ENCODE measurements around the gene MALT1. TPM values are rescaled to one million over a fixed set of nuclear protein-coding genes. Genes with fewer than 3 reads are reported as not detected.
"Not testable (repeated sequence)": the region's sequence is repeated elsewhere in the genome, so short reads cannot be mapped to it uniquely, and the experiment has no call there.

The MALT1 gene
- total RNA-seq, 1 experiment from 2014 or later = 24.0 TPM

DNA sequence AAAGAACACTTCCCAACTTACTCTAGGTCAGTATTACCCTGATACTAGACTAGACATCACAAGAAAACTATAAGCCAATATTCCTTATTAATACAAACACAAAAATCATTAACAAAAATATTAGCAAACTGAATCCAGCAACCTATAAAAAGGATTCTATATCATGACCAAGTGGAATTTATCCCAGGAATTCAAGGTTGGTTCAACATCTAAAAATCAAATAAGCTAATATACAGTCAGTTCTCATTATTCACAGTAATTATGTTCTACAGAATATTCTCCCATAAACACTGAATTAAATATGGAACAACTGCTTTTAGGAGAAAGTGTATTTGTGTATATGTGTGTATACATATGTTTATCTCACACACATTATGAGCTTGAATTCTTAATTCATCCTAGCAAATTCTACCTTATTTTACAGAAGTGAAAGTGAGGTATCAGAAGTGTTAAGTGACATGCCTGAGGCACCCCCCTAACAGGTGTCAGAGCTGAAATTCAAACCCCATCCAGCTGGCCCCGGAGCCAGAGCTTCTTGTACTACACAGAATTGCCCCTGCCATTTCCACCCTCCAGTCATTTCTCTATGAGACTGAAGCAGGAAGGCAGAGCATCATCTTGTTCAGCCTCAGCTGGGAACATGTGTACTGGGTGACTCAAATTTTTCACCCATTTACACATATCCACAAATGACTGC lies 77.8 kb downstream of the MALT1 start:
- peaks cover 46% of the 10 kb centered on the region for H3K36me3 ChIP-seq
- H3K4me3 ChIP-seq = no peak overlapping the region
- H3K9me3 ChIP-seq (replicated peaks) = no peaks in the 10 kb centered on the region
- no peak for DNase-seq (ENCODE audit: low read depth in 1 of 2, low spot score in 2 of 2)
- H3K4me1 ChIP-seq (replicated peaks) = peaks cover 16% of the 10 kb centered on the region
- no peaks in the 10 kb centered on the region for H3K27me3 ChIP-seq (replicated peaks)
- H3K27ac ChIP-seq = no peak overlapping the region

DNA sequence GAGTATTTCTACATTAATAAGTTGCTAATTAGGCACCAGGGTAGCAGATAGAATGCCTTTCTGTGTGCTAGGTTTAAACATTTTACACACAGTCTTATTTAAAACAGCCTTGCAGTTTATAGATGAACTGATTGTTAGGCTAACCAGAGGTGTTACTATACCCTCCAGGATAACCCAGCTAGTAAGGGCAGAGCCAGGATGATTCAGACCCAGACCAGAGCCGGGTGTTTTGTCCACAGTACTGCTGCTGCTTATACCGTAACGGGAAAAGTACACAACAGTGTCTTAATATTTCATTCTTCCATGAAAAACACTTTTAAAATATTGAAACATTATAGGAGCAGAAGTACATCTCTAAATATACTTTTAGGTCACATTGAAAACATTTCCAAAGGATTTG lies 82.7 kb downstream of the MALT1 start:
- Histone ChIP-seq H3K36me3 (peaks cover 18% of the 10 kb centered on the region), H3K27ac (peak overlapping the region; percentile 46)

DNA sequence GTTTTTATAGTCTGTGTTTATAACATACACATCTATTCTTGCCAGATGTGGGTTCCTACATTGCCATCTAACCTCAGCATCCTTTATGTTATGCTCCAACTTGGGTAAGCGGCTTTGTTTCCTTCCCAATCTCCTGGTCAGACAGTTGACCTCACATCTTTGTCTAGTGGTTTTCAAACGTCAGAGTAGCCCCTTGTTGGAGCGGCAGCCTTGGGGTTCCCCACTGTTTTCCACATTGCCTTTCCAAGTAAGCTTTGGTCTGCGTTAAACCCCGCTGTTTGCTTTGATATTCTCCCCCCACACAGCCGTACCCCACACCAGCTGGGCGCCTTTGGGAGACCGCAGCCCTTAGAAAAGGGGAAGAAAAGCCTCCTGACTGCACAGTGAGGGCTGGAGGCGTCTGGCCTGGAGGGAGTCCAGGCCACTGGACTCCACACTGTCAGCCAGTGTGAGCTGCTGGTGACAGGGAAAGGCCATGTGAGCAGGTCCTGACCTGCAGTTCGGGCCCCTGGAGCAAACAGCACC lies 83.3 kb downstream of the MALT1 start:
- no peak overlapping the region for H3K27ac ChIP-seq
- no peaks in the 10 kb centered on the region for H3K9me3 ChIP-seq (replicated peaks)
- peaks cover 12% of the 10 kb centered on the region for H3K36me3 ChIP-seq
- no peak for DNase-seq (ENCODE audit: low read depth in 1 of 2, low spot score in 2 of 2)
- H3K4me3 ChIP-seq = no peak overlapping the region
- no peaks in the 10 kb centered on the region for H3K27me3 ChIP-seq (replicated peaks)
- peaks cover 25% of the 10 kb centered on the region for H3K4me1 ChIP-seq (replicated peaks)

More for the DNA sequence above, 82.7 kb downstream of the MALT1 start:
- no peaks in the 10 kb centered on the region for H3K9me3 ChIP-seq (replicated peaks)
- no peaks in the 10 kb centered on the region for H3K27me3 ChIP-seq (replicated peaks)
- DNase-seq (ENCODE audit: low read depth in 1 of 2, low spot score in 2 of 2) = peak in 1 of 2 experiments; percentile 42
- H3K4me3 ChIP-seq = no peak overlapping the region
- peaks cover 25% of the 10 kb centered on the region for H3K4me1 ChIP-seq (replicated peaks)

DNA sequence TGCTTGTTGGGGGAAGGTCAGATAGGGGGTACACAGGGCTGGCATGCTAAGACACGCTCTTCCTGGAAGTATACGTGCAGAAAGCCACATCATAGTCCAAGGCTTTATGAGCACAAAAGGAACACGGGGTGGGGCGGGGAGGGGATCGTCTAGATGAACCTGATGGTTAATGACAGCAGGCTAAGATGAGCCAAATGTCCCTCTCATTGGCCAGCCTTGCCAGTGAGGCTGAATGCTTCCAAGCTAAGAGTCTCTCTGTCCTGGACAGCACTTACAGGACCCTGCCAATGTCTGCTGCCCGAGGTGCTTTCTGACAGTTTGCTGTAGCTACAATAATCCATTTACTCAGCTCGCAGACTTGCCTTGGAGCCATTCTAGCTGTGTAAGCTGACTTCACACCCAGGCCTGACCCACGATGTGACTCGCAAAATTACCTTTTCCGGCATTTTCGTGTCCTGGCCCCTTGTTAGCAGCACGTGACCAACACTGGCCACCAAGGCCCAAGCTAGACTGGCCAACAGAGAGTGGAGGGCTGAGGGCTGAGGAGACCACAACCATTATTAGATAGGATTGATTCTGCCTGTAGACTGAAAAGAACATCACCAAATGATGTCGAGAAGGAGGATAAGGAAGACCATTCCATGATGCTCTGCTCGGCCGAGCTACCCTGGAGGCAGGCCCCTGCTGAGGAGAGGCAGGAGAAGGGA lies 84.2 kb downstream of the MALT1 start:
- peaks cover 27% of the 10 kb centered on the region for H3K4me1 ChIP-seq (replicated peaks)
- DNase-seq (ENCODE audit: low read depth in 1 of 2, low spot score in 2 of 2) = no peak
- no peaks in the 10 kb centered on the region for H3K27me3 ChIP-seq (replicated peaks)
- H3K27ac ChIP-seq = no peak overlapping the region
- no peak overlapping the region for H3K4me3 ChIP-seq
- peaks cover 3% of the 10 kb centered on the region for H3K36me3 ChIP-seq
- no peaks in the 10 kb centered on the region for H3K9me3 ChIP-seq (replicated peaks)

DNA sequence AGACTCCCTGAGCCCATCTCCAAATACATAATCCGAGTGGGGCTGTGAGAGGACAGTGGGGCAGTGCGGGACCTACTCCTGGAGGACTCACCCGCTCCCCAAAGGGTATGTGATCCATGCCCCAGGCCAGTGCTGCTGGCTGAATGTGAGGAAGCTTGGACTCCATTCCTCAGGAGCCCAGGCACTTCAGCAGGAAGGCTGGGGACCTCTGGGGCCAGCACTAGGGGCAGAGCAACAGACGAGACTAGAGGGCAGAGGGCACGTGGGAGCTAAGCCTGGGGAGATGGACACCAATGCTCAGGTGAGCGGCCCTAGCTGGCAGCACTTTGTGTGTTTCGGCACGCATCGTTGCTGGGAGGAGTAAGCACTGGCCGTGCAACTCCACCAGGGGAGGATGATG lies 84.9 kb downstream of the MALT1 start:
- no peaks in the 10 kb centered on the region for H3K9me3 ChIP-seq (replicated peaks)
- H3K4me1 ChIP-seq (replicated peaks) = peaks cover 34% of the 10 kb centered on the region
- no peak overlapping the region for H3K4me3 ChIP-seq
- H3K27me3 ChIP-seq (replicated peaks) = no peaks in the 10 kb centered on the region
- no peak overlapping the region for H3K27ac ChIP-seq
- H3K36me3 ChIP-seq = no peaks in the 10 kb centered on the region
- no peak for DNase-seq (ENCODE audit: low read depth in 1 of 2, low spot score in 2 of 2)

DNA sequence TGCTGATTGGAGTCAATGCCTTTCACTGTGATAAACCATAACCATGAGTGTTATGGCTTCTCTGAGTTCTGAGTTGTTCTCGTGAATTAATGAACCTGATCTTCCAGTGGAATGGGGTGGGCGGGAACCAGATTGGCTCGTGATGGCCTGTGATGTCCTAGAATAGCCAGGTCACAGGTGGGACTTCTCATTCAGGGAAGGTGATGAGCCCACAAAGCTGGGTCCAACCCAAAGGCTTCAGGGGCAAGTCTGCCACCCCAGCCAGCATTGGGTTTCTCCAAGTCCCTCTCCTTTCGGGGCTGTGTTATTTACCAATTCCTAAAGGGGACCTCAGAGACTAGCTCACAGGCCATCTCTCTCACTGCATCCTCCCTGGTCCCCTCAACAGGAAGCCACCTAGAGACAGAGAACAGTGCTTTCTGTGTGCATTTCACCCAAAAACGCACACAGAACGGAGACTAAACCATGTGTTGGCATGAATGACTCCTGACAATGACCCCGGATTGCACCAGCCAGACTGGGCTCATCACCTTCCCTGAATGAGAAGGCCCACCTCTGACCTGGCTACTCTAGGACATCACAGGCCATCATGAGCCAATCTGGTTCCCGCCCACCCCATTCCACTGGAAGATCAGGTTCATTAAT lies 85.5 kb downstream of the MALT1 start:
- Histone ChIP-seq H3K36me3 (no peaks in the 10 kb centered on the region), H3K9me3 (replicated peaks) (no peaks in the 10 kb centered on the region), H3K27ac (no peak overlapping the region), H3K4me1 (replicated peaks) (peaks cover 40% of the 10 kb centered on the region), H3K27me3 (replicated peaks) (no peaks in the 10 kb centered on the region), H3K4me3 (no peak overlapping the region)
- no peak for DNase-seq (ENCODE audit: low read depth in 1 of 2, low spot score in 2 of 2)

DNA sequence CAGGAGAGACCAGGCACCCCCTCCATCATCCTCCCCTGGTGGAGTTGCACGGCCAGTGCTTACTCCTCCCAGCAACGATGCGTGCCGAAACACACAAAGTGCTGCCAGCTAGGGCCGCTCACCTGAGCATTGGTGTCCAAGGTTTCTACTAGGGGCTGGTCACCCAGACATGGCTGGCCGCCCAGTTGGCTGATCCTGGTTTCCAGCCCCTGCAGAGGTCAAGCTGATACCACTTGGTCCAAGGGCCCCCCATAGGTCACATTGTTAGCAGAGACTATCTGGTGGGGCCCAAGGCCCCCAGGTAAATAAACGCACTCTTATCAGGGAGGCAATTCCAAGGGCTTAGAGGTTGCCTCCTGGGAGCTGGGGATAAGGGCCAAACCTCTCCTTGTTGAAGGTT lies 86.1 kb downstream of the MALT1 start:
- H3K36me3 ChIP-seq = not testable (repeated sequence)

DNA sequence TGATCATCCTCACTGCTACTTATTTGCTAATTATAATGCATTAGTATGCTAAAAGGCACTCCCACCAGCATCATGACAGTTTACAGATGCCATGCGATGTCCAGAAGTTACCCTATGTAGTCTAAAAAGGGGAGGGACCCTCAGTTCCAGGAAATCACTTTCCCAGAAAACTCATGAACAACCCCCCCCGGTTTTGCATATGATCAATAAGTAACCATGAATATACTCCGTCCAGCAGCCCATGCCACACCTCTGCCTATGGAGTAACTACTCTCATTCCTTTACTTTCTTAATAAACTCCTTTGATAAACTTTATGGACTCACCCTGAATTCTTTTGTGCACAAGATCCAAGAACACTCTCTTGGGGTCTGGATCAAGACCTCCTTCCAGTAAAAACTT lies 86.8 kb downstream of the MALT1 start:
- Histone ChIP-seq H3K27ac (no peak overlapping the region), H3K4me3 (no peak overlapping the region), H3K36me3 (no peaks in the 10 kb centered on the region)

More for the DNA sequence above, 86.1 kb downstream of the MALT1 start:
- not testable (repeated sequence) for H3K4me3 ChIP-seq; DNase-seq (ENCODE audit: low read depth in 1 of 2, low spot score in 2 of 2); H3K27me3 ChIP-seq (replicated peaks); H3K27ac ChIP-seq; H3K9me3 ChIP-seq (replicated peaks)
- H3K4me1 ChIP-seq (replicated peaks) = peaks cover 44% of the 10 kb centered on the region

DNA sequence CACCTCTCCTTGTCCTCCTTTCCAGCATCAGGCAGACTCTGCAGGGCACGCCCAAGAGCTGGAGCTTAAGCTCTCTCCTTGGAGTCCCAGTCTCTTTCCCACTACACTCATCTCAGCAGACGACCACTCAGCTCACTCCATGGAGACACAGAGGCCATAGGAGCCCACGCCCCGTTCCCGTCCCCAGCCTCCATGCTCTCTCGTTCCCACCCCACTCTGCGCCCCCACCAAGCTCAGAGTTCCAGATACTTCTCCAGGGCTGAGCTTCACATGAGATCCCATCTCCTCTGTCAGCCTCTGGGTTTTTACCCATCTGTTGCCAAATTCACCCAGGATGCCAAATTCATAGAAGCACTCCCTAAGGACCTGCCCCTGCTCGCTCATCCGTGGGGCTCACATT lies 87.3 kb downstream of the MALT1 start:
- Histone ChIP-seq H3K4me1 (replicated peaks) (peaks cover 33% of the 10 kb centered on the region), H3K27me3 (replicated peaks) (no peaks in the 10 kb centered on the region), H3K9me3 (replicated peaks) (no peaks in the 10 kb centered on the region), H3K4me3 (no peak overlapping the region), H3K36me3 (no peaks in the 10 kb centered on the region), H3K27ac (no peak overlapping the region)
- DNase-seq (ENCODE audit: low read depth in 1 of 2, low spot score in 2 of 2) = peak in 1 of 2 experiments; percentile 34

More for the DNA sequence above, 86.8 kb downstream of the MALT1 start:
- Histone ChIP-seq H3K4me1 (replicated peaks) (peaks cover 38% of the 10 kb centered on the region), H3K9me3 (replicated peaks) (no peaks in the 10 kb centered on the region), H3K27me3 (replicated peaks) (no peaks in the 10 kb centered on the region)
- DNase-seq (ENCODE audit: low read depth in 1 of 2, low spot score in 2 of 2) = no peak

DNA sequence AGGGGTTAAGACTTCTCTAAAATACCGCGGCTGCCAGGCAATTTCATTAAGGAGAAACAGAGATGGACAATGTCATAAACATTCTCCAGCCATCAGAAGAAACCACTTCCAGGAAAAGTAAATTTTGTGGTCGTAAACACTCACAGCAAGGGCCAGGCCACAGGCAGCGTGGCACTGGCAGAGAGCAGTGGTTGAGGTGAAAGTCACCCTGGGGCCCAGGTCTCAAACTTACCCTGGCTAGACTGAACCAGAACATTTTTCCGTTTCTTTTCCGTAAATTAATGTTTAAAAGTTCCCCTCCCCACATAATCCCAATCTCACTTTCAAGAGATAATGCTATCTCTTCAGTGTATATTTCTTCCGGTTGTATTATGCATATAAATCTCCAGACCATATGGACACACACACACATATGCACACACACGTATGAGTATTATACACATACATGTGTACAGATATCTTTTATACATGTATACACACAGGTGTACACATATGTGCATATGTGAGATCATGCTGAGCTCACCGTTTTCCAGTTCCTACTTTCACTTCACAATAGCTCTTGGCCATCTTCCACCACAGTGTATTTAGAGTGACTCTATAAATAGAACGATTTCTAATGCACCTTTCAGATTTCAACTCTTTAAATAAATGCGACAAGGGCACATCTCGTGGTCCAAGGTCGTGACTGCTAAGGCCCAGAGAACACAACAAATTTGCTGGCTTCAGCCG lies 90.1 kb downstream of the MALT1 start:
- Histone ChIP-seq H3K27me3 (replicated peaks) (no peaks in the 10 kb centered on the region; the same call in 1 of the 2 replicates), H3K36me3 (no peaks in the 10 kb centered on the region), H3K9me3 (replicated peaks) (no peaks in the 10 kb centered on the region), H3K27ac (no peak overlapping the region), H3K4me3 (no peak overlapping the region), H3K4me1 (replicated peaks) (peaks cover 19% of the 10 kb centered on the region)
- peak; percentile 43 to 70 for DNase-seq (ENCODE audit: low read depth in 1 of 2, low spot score in 2 of 2)

DNA sequence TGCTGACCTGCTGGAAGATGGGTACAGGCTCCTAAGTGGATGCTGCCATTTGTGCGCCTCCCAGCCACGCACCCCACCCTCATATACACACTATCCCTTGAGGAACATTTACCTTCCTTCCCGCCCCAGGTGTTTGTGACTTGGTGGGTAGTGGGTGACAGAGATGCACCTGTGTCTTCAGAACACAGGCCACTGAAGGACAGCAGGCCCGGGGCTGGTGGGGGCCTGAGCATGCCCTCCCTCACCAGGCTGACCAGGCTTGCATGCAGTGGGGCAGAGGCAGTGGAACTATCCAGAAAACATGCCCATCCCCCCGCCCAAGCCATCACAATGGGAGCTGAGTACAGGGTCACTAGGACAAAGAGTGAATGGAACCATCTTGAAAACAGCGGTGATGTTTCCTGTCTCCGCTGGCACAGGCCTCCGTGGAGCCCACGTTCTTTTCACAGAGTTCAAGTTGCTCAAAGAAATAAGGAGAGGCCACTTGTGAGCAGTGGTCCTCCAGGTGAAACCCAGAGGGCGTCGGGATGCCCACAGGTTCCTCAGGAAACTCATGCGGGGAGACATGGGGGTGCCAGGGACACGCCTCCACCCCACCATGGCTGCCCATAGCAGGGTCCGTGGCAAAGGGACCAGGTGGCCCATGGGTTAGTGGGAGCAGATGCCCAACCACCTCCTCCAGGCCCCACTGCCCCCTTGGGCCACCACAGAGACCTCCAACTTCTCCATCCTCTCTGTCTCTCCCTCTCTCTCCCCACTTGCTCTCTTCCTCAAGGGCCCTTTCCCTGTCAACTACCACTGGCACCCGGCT lies 90.9 kb downstream of the MALT1 start:
- no peaks in the 10 kb centered on the region for H3K36me3 ChIP-seq
- H3K27ac ChIP-seq = no peak overlapping the region
- no peak overlapping the region for H3K4me3 ChIP-seq
- H3K4me1 ChIP-seq (replicated peaks) = peaks cover 19% of the 10 kb centered on the region
- DNase-seq (ENCODE audit: low read depth in 1 of 2, low spot score in 2 of 2) = peak in 1 of 2 experiments; percentile 40
- H3K9me3 ChIP-seq (replicated peaks) = no peaks in the 10 kb centered on the region
- no peaks in the 10 kb centered on the region; the same call in 1 of the 2 replicates for H3K27me3 ChIP-seq (replicated peaks)

DNA sequence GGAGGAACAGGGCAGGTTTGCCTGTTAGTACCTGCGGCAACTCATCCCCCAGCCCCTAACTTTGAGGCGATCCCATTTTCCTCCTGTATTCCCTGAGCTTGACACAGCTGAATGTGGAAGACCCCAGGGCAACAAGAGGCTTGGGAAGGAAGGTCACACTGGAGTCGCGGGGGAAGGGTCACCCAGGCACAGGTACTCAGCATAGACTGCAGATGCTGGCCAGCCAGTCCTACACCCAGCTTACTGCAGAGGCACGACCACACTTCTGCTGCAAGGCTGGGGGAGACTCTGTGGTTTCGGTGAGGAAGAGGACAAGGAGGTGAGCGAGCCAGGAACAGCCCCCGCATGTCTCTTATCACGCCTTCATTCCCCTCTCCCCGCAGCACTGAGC lies 91.5 kb downstream of the MALT1 start:
- peak in 1 of 2 experiments; percentile 35 for DNase-seq (ENCODE audit: low read depth in 1 of 2, low spot score in 2 of 2)

DNA sequence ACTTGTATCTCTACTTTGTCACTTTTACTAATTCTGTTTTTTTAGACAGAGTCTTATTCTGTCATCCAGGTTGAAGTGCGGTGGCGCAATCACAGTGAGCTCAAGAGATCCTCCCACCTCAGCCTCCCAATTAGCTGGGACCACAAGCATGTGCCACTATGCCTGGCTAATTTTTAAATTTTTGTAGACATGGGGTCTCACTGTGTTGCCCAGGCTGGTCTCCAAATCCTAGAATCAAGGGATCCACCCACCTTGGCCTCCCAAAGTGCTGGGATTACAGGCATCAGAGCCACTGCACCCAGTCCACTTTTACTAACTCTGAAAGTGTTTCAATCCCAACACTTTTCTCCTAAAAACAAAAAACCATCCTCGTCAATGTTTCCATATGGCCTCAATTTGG lies 94.9 kb downstream of the MALT1 start:
- peaks cover 17% of the 10 kb centered on the region for H3K4me1 ChIP-seq (replicated peaks)
- no peak overlapping the region for H3K27ac ChIP-seq
- H3K4me3 ChIP-seq = no peak overlapping the region
- no peaks in the 10 kb centered on the region for H3K9me3 ChIP-seq (replicated peaks)
- no peaks in the 10 kb centered on the region; the same call in 1 of the 2 replicates for H3K27me3 ChIP-seq (replicated peaks)
- no peaks in the 10 kb centered on the region for H3K36me3 ChIP-seq
- DNase-seq (ENCODE audit: low read depth in 1 of 2, low spot score in 2 of 2) = peak in 1 of 2 experiments; percentile 6

More for the DNA sequence above, 91.5 kb downstream of the MALT1 start:
- no peaks in the 10 kb centered on the region for H3K9me3 ChIP-seq (replicated peaks)
- H3K4me1 ChIP-seq (replicated peaks) = peaks cover 19% of the 10 kb centered on the region
- H3K4me3 ChIP-seq = no peak overlapping the region
- no peak overlapping the region for H3K27ac ChIP-seq
- H3K27me3 ChIP-seq (replicated peaks) = no peaks in the 10 kb centered on the region; the same call in 1 of the 2 replicates
- no peaks in the 10 kb centered on the region for H3K36me3 ChIP-seq
